Kidney epithelial cell (primary cell): ENCODE data around the gene SRPK2. TPM values are rescaled to one million over a fixed set of nuclear protein-coding genes. Genes with fewer than 3 reads are reported as not detected.

Experiments used
- DNase-seq: peaks from one replicate; pipeline ENCODE4 v3.0.0-alpha.2; 2010; ENCODE audit warnings: low read depth
- H3K27me3 ChIP-seq: 2 replicates; pipeline ENCODE4 v1.6.0; 2011; ENCODE audit warnings: low read length; ENCODE audit not compliant: control insufficient read depth, insufficient read depth
- H3K36me3 ChIP-seq: 2 replicates; pipeline ENCODE4 v1.5.1; 2011; ENCODE audit warnings: low read length; ENCODE audit not compliant: control insufficient read depth, insufficient read depth
- H3K4me3 ChIP-seq: 2 replicates; pipeline ENCODE4 v1.5.1; 2011; ENCODE audit warnings: low read depth, mild to moderate bottlenecking, control low read depth, low read length
- total RNA-seq: library from RNA; depleted of rRNA; stranded (reverse); fragments of >200 nt; gene quantifications from 2 replicates; pipeline ENCODE4 v1.2.3, GENCODE V29; 2015
- TF ChIP-seq, protein P1 (sequence below): IDR thresholded peaks from 2 replicates; pipeline ENCODE4 v1.5.1; 2011; ENCODE audit warnings: mild to moderate bottlenecking, moderate library complexity, low read length, control low read depth, inconsistent platforms; ENCODE audit not compliant: insufficient read depth, poor library complexity, severe bottlenecking

SRPK2 gene
- total RNA-seq, 1 donor from 2014 or later, result 33.9 TPM

DNA sequence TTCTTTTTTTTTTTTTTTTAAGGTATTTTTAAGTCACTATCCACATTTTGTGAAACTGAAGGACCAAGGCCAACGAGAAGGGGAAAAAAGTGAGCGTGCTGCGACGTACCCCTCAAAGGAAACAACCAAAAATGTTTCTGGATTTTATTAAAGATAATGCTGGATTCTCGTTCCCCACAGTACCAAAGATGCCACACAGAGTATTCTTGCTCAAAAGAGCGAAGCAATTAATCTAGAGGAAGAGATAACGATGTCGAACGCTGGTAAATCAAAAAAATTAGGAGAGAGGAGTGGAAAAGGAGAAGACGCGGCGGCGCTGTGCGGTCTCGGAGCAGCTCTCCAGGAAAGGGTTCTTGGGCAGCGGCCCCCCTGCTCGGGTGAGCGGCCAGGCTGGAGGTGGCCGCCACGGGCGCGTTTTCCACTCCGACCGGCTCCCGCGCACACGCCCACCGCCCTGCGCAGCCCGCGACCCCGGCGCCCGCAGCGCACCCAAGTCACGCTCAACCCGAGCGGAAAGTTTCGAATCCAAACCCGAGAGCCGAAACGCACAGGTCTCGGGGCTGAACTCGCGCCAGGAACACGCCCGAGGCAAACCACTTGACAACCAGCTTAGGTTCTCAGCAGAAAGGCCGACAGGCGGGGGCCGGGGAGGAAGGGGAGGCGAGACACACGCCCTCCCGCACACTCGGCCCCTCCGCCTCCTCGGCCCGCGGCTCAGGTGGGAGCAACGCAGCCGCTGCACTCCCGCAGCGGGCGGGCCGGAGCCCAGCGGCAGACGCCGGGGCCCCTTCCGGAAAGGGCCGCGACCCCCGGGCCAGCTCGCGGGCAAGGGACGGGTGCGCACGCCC is 989 bp downstream of the SRPK2 start:
- peak; percentile 14 for DNase-seq
- TF ChIP-seq, protein P1, sequence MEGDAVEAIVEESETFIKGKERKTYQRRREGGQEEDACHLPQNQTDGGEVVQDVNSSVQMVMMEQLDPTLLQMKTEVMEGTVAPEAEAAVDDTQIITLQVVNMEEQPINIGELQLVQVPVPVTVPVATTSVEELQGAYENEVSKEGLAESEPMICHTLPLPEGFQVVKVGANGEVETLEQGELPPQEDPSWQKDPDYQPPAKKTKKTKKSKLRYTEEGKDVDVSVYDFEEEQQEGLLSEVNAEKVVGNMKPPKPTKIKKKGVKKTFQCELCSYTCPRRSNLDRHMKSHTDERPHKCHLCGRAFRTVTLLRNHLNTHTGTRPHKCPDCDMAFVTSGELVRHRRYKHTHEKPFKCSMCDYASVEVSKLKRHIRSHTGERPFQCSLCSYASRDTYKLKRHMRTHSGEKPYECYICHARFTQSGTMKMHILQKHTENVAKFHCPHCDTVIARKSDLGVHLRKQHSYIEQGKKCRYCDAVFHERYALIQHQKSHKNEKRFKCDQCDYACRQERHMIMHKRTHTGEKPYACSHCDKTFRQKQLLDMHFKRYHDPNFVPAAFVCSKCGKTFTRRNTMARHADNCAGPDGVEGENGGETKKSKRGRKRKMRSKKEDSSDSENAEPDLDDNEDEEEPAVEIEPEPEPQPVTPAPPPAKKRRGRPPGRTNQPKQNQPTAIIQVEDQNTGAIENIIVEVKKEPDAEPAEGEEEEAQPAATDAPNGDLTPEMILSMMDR, result no peak

DNA sequence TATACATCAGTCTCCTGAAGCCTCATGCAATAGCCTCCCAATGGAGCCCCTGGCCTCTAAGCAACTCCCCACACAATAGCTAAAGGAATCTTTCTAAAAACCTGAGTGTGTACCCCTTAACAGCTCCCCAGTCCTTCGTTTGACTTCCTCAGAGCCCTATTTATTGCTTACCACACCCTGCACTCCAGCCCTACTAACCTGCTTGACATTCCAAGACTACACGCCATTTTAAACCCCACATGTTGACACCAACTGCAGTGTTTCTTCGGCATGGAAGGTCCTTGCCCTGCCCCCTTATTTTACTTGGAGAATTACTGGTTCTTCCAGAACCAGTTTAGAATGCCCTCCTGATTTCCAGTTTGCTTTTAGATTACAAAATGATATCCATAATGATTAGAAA is 10.8 kb downstream of the SRPK2 start:
- H3K36me3 ChIP-seq, result no peaks in the 10 kb centered on the region
- no peaks in the 10 kb centered on the region for H3K27me3 ChIP-seq
- TF ChIP-seq, protein P1, result no peak
- no peak overlapping the region for H3K4me3 ChIP-seq
- no peak for DNase-seq

More for the DNA sequence above, 989 bp downstream of the SRPK2 start:
- no peaks in the 10 kb centered on the region for H3K36me3 ChIP-seq
- H3K4me3 ChIP-seq, result peak overlapping the region; percentile 91
- no peaks in the 10 kb centered on the region for H3K27me3 ChIP-seq

DNA sequence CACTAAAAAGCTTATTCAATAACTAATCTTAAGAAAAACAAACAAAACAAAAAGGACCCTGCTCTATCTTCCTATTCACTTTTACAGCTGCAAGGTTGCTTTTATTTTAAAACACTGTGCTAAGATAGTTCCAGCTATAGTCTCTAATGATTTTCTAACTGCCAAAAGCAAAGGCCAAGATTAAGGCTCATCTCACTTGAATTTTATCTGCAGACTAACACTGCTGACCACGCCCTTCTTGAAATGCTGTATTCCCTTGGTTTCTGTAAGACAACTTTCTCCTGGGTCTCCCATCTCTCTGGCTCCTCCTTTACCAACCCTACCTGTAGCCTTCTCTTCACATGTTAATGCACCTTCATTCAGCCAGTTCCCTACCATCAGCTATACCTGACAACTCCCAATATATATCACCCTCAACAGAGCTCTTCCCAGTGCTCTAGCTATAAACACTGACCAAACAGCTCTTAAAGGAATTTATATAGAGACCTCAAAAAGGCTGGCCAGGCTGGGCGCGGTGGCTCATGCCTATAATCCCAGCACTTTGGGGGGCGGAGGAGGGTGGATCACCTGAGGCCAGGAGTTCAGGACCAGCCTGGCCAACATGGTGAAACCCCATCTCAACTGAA is 11.7 kb downstream of the SRPK2 start:
- H3K4me3 ChIP-seq, result no peak overlapping the region
- no peaks in the 10 kb centered on the region for H3K27me3 ChIP-seq
- no peaks in the 10 kb centered on the region for H3K36me3 ChIP-seq
- TF ChIP-seq, protein P1, result no peak
- no peak for DNase-seq

DNA sequence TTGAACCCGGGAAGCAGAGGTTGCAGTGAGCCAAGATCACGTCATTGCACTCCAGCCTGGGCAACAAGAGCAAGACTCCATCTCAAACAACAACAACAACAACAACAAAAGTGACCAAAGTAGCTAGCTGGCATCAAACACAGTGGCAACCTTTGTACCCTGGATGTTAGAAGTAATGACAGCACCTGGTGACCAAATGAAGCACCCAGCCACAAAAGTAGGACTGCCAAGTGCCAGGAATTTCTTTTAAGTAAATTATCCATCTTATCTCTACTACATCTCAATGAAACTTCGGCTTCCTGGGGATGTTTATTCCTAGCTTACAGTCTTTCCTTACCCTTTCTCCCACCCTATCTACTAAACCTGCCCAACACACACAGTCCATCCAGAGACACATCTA is 18.8 kb downstream of the SRPK2 start:
- H3K4me3 ChIP-seq, result no peak overlapping the region
- TF ChIP-seq, protein P1, result no peak
- no peaks in the 10 kb centered on the region for H3K36me3 ChIP-seq
- H3K27me3 ChIP-seq, result no peaks in the 10 kb centered on the region
- no peak for DNase-seq

DNA sequence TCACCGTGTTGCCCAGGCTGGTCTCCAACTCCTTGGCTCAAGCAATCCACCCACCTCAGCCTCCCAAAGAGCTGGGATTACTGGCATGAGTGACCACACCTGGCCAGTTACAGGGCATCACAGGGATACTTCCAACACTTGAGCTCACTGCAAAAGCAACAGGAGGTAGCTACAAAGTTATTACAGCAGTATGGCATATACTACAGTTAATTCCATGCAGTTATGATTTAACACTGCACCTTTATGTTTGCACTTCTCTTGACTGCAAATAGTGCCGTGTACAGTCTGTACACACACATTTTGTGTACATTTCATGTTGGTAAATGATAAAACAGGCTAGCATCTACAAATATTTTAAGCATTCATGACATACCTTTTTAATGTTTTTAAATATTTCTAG is 21.3 kb downstream of the SRPK2 start:
- TF ChIP-seq, protein P1, result no peak
- Histone ChIP-seq H3K4me3 (no peak overlapping the region), H3K36me3 (no peaks in the 10 kb centered on the region), H3K27me3 (no peaks in the 10 kb centered on the region)
- no peak for DNase-seq
